Endodermal cell (in vitro differentiated cells): ENCODE data around the gene MVB12A. TPM values are rescaled to one million over a fixed set of nuclear protein-coding genes. Genes with fewer than 3 reads are reported as not detected.

Experiments used
- DNase-seq: peaks from one replicate; pipeline ENCODE4 v3.0.0-alpha.2; 2017
- H3K27ac ChIP-seq: 2 replicates; pipeline ENCODE4 v1.5.1; 2013; ENCODE audit warnings: mild to moderate bottlenecking, low read depth, low read length, moderate library complexity
- H3K27me3 ChIP-seq: 2 replicates; pipeline ENCODE4 v1.6.1; 2013; ENCODE audit warnings: mild to moderate bottlenecking, low read length, moderate library complexity; ENCODE audit not compliant: insufficient read depth, control insufficient read depth, poor library complexity, severe bottlenecking
- H3K36me3 ChIP-seq: 2 replicates; pipeline ENCODE4 v1.7.0; 2013; ENCODE audit warnings: mild to moderate bottlenecking, low read length, moderate library complexity; ENCODE audit not compliant: control insufficient read depth, insufficient read depth
- H3K4me1 ChIP-seq: one replicate; pipeline ENCODE4 v1.7.0; 2013; ENCODE audit warnings: low read length; ENCODE audit not compliant: control insufficient read depth, insufficient read depth
- H3K4me3 ChIP-seq: 2 replicates; pipeline ENCODE4 v1.5.1; 2013; ENCODE audit warnings: mild to moderate bottlenecking, low read length, moderate library complexity
- H3K9ac ChIP-seq: 2 replicates; pipeline ENCODE4 v1.6.1; 2013; ENCODE audit warnings: mild to moderate bottlenecking, low read length, moderate library complexity; ENCODE audit not compliant: poor library complexity, severe bottlenecking; ENCODE audit errors: extremely low read depth
- H3K9me3 ChIP-seq: 2 replicates; pipeline ENCODE4 v1.6.1; 2013; ENCODE audit warnings: mild to moderate bottlenecking, low read length, moderate library complexity; ENCODE audit not compliant: control insufficient read depth
- H3K27ac Mint-ChIP-seq: 2 replicates; pipeline ENCODE4 v1.8.0; 2020; ENCODE audit warnings: mixed read lengths
- H3K27me3 Mint-ChIP-seq: 2 replicates; pipeline ENCODE4 v1.8.0; 2021; ENCODE audit warnings: mild to moderate bottlenecking, mixed read lengths; ENCODE audit not compliant: insufficient read depth
- H3K36me3 Mint-ChIP-seq: 2 replicates; pipeline ENCODE4 v1.8.0; 2020; ENCODE audit warnings: low read depth, mixed read lengths
- H3K4me1 Mint-ChIP-seq: 2 replicates; pipeline ENCODE4 v1.8.0; 2020; ENCODE audit warnings: mixed read lengths
- H3K4me3 Mint-ChIP-seq: 2 replicates; pipeline ENCODE4 v1.8.0; 2020; ENCODE audit warnings: mild to moderate bottlenecking, moderate library complexity, mixed read lengths
- H3K9me3 Mint-ChIP-seq: 2 replicates; pipeline ENCODE4 v1.8.0; 2020; ENCODE audit warnings: mild to moderate bottlenecking, mixed read lengths
- CTCF ChIP-seq: fragments of 200-600 bp; sonication (generic); conservative IDR thresholded peaks from 2 replicates; pipeline ENCODE4 v1.5.0; 2021; ENCODE audit warnings: antibody characterized with exemption, mild to moderate bottlenecking
- WGBS, 2 experiments: methylation state at CpG; one replicate each; pipeline versions ENCODE4 v1.1.5 to v1.1.7; 2013; ENCODE audit warnings: missing lambda C conversion rate in 2 of 2, mixed read lengths in 1 of 2; ENCODE audit not compliant: insufficient coverage in 1 of 2, insufficient read length in 1 of 2; 5-methylcytosine and 5-hydroxymethylcytosine counted together
- total RNA-seq, 2 donors: library from RNA; stranded (reverse); fragmentation: NEBNext Ultra II Directional in 1 of 2; extraction: Animal tissue kit (Norgen Biotek cat#: 25700) in 1 of 2; gene quantifications; 2 replicates in 1 of 2; 3 replicates in 1 of 2; pipeline ENCODE4 v1.2.1, GENCODE V29; 2021

Gene MVB12A
- total RNA-seq, 2 donors from 2014 or later: 63.1 to 64.8 TPM

- 9% methylated on average over 11 of the region's 13 CpGs; no CpG with 5 or more reads in 1 of the 2 experiments for WGBS, 2 experiments
- Histone ChIP-seq H3K27me3 (peaks cover 47% of the 10 kb centered on the region), H3K27ac (no peak overlapping the region), H3K9ac (no peak overlapping the region), H3K4me1 (no peaks in the 10 kb centered on the region), H3K4me3 (no peak overlapping the region), H3K36me3 (no peaks in the 10 kb centered on the region), H3K9me3 (no peaks in the 10 kb centered on the region)
- H3K9me3 Mint-ChIP-seq: peaks cover 3% of the 10 kb centered on the region
- no peaks in the 10 kb centered on the region for H3K36me3 Mint-ChIP-seq
- H3K27me3 Mint-ChIP-seq: peaks cover 71% of the 10 kb centered on the region
- DNase-seq: peak; percentile 81
- H3K4me1 Mint-ChIP-seq: peaks cover 5% of the 10 kb centered on the region
- H3K4me3 Mint-ChIP-seq: no peak overlapping the region
- H3K27ac Mint-ChIP-seq: no peak overlapping the region
- no peak for TF ChIP-seq CTCF
These were observed 34.8 kb downstream of the MVB12A start for GRCh38 chr19:17454576-17455071.

DNA sequence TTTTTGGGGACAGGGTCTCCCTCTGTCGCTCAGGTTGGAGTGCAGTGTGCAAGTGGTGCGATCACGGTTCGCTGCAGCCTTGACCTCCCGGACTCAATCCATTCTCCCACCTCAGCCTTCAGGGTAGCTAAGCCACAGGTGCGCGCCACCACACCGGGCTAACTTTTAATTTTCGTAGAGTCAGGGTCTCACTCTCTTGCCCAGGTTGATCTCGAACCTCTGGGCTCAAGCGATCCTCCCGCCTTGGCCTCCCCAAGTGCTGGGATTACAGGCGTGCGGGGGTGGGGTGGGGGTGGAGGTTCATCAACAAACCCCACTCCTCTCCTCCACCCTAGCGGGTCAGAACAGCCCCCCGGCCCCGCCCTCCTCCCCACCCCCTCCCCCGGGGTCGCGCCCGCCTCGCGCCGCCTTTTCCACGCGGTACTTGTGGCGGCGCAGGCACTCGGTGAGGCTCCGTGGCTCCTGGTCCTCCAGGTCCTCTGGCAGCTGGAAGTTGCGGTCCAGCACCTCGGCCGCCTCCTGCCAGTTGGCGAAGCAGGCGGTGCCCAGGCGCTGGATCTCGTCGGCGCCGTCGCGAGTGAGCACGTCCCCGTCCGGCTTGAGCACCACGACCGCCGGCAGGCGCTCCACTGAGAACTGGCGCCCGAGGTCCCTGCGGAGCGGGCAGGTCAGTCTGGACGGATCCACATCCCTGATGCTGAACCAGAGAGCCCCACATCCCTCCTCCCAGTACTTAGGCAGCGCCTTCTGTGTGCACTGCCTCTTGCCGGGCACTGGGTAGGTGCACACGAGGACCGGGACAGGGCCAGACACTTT lies 35.7 kb downstream of the MVB12A start:
- DNase-seq: peak; percentile 63
- no peak overlapping the region for H3K4me3 ChIP-seq

DNA sequence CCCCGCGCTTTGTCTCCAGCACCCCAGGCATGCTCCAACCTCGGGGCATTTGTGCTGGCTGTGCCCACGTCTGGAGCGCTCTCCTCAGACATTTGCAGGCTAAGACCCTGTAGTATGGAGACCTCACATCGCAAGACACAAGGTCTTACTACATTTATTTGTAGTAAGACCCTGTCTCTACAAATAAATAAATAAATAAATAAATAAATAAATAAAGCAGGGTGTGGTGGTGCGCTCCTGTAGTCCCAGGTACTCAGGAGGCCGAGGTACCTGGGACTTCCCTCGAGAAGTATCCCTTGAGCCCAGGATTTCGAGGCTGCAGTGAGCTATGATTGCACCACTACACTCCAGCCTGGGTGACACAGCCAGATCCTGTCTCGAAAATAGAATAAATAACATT lies 36.3 kb downstream of the MVB12A start:
- no peaks in the 10 kb centered on the region for H3K36me3 ChIP-seq
- Mint-ChIP-seq H3K36me3 (no peaks in the 10 kb centered on the region), H3K27me3 (peaks cover 61% of the 10 kb centered on the region), H3K27ac (no peak overlapping the region), H3K4me3 (no peak overlapping the region), H3K4me1 (peaks cover 5% of the 10 kb centered on the region), H3K9me3 (peaks cover 3% of the 10 kb centered on the region)
- H3K27me3 ChIP-seq: peaks cover 43% of the 10 kb centered on the region
- no peaks in the 10 kb centered on the region for H3K9me3 ChIP-seq
- H3K4me1 ChIP-seq: no peaks in the 10 kb centered on the region
- no peak overlapping the region for H3K4me3 ChIP-seq
- no peak for TF ChIP-seq CTCF
- H3K27ac ChIP-seq: no peak overlapping the region
- 81 to 85% methylated on average over 4 to 11 of the region's 11 CpGs for WGBS, 2 experiments
- H3K9ac ChIP-seq: no peak overlapping the region
- DNase-seq: no peak

More for the DNA sequence above, 35.7 kb downstream of the MVB12A start:
- peaks cover 43% of the 10 kb centered on the region for H3K27me3 ChIP-seq
- peaks cover 3% of the 10 kb centered on the region for H3K9me3 Mint-ChIP-seq
- H3K4me3 Mint-ChIP-seq: no peak overlapping the region
- H3K27ac ChIP-seq: no peak overlapping the region
- H3K4me1 ChIP-seq: no peaks in the 10 kb centered on the region
- TF ChIP-seq CTCF: no peak
- H3K36me3 ChIP-seq: no peaks in the 10 kb centered on the region
- H3K9ac ChIP-seq: no peak overlapping the region
- no peak overlapping the region for H3K27ac Mint-ChIP-seq
- peaks cover 66% of the 10 kb centered on the region for H3K27me3 Mint-ChIP-seq
- no peaks in the 10 kb centered on the region for H3K36me3 Mint-ChIP-seq
- H3K9me3 ChIP-seq: no peaks in the 10 kb centered on the region
- peaks cover 5% of the 10 kb centered on the region for H3K4me1 Mint-ChIP-seq
- 44 to 49% methylated on average over 24 to 47 of the region's 58 CpGs for WGBS, 2 experiments
